A549 (cell line): ENCODE data around the gene CNOT6. TPM values are rescaled to one million over a fixed set of nuclear protein-coding genes. Genes with fewer than 3 reads are reported as not detected.
A peak's percentile ranks its signal among the peaks of the same experiment; 100 is the strongest.

ENCODE experiments used
- ATAC-seq, 2 experiments: fragments of 200-7000 bp in 1 of 2; fragments of >200 bp in 1 of 2; cut with Nextera tagmentation in 1 of 2; cut with Tn5 transposase in 1 of 2; 3 replicates each; pipeline versions ENCODE4 v1.8.0 to v1.9.1; 2018 to 2020; ENCODE audit warnings: mild to moderate bottlenecking in 1 of 2, moderate library complexity in 1 of 2
- CTCF ChIA-PET: fragments of 300-600 bp; sonication (Branson Sonifier 250); formaldehyde crosslinking; extraction: SDS; loops from one replicate; lab custom pipeline; 2021; ENCODE audit warnings: antibody characterized with exemption, inconsistent platforms; lab: Yijun Ruan, JAX
- POLR2A ChIA-PET: fragments of 350-600 bp; formaldehyde crosslinking; extraction: SDS; loops from one replicate; lab custom pipeline; 2021; ENCODE audit warnings: antibody characterized with exemption, inconsistent platforms; lab: Yijun Ruan, JAX
- DNase-seq, 2 experiments: peaks; one replicate each; pipeline versions ENCODE4 v3.0.0 to v3.0.0-alpha.2; 2011 to 2016; ENCODE audit warnings: low read depth in 1 of 2, low spot score in 1 of 2
- FAIRE-seq: peaks from 2 replicates; lab custom pipeline; 2011; peaks lifted over from hg19 to GRCh38; lab: Jason Lieb, UNC
- H3K27ac ChIP-seq, 2 experiments: fragments of >200 bp; sonication (Bioruptor Twin); formaldehyde crosslinking; 3 replicates each; pipeline ENCODE4 v1.5.1; 2016 to 2017
- H3K4me1 ChIP-seq: fragments of >200 bp; sonication (Bioruptor Twin); formaldehyde crosslinking; 3 replicates; pipeline ENCODE4 v1.6.1; 2016
- H3K4me2 ChIP-seq: fragments of >200 bp; sonication (Bioruptor Twin); formaldehyde crosslinking; 3 replicates; pipeline ENCODE4 v1.6.1; 2016
- H3K4me3 ChIP-seq: fragments of >200 bp; sonication (Bioruptor Twin); formaldehyde crosslinking; 3 replicates; pipeline ENCODE4 v1.5.1; 2016
- H3K9me3 ChIP-seq: fragments of >200 bp; sonication (Bioruptor Twin); formaldehyde crosslinking; 3 replicates; pipeline ENCODE4 v1.6.1; 2016
- ATOH8 ChIP-seq: fragments of 250-450 bp; sonication (Bioruptor Pico); IDR thresholded peaks from 2 replicates; pipeline ENCODE4 v1.5.0; 2020; ENCODE audit warnings: low read depth, mild to moderate bottlenecking, moderate library complexity
- BHLHE40 ChIP-seq: IDR thresholded peaks from 2 replicates; pipeline ENCODE4 v1.6.1; 2012; ENCODE audit warnings: low read depth, low read length, inconsistent platforms
- CHD2 ChIP-seq: fragments of 150-350 bp; IDR thresholded peaks from 2 replicates; pipeline ENCODE4 v1.6.1; 2014; ENCODE audit warnings: low read length; ENCODE audit not compliant: partially characterized antibody
- ELK1 ChIP-seq: fragments of 150-350 bp; IDR thresholded peaks from 2 replicates; pipeline ENCODE4 v1.6.1; 2014; ENCODE audit warnings: low read depth, mild to moderate bottlenecking, low read length
- EP300 ChIP-seq, 2 experiments: fragments of >200 bp; sonication (Bioruptor Twin); formaldehyde crosslinking; IDR thresholded peaks; 2 replicates in 1 of 2; 3 replicates in 1 of 2; pipeline ENCODE4 v1.6.1; 2016 to 2017
- HEYL ChIP-seq: fragments of 250-450 bp; sonication (Bioruptor Pico); IDR thresholded peaks from 2 replicates; pipeline ENCODE4 v1.8.0; 2021; ENCODE audit warnings: mild to moderate bottlenecking, moderate library complexity
- HOXA7 ChIP-seq: fragments of 250-450 bp; sonication (Bioruptor Pico); IDR thresholded peaks from 2 replicates; pipeline ENCODE4 v1.5.0; 2020; ENCODE audit warnings: mild to moderate bottlenecking, moderate library complexity
- HOXB5 ChIP-seq: fragments of 250-450 bp; sonication (Bioruptor Pico); IDR thresholded peaks from 2 replicates; pipeline ENCODE4 v1.5.0; 2020; ENCODE audit warnings: mild to moderate bottlenecking, moderate library complexity
- JUN ChIP-seq, 2 experiments: fragments of >200 bp; sonication (Bioruptor Twin); formaldehyde crosslinking; IDR thresholded peaks; 2 replicates in 1 of 2; 3 replicates in 1 of 2; pipeline ENCODE4 v1.6.1; 2016 to 2017
- KDM1A ChIP-seq: fragments of 200-600 bp; sonication (generic); IDR thresholded peaks from 2 replicates; pipeline ENCODE4 v1.6.1; 2016; ENCODE audit warnings: low read depth, mild to moderate bottlenecking
- KDM5A ChIP-seq: fragments of 200-600 bp; sonication (generic); IDR thresholded peaks from 2 replicates; pipeline ENCODE4 v1.6.1; 2016; ENCODE audit warnings: antibody characterized with exemption, mild to moderate bottlenecking
- MAFK ChIP-seq: fragments of 450-650 bp; IDR thresholded peaks from 2 replicates; pipeline ENCODE4 v1.6.1; 2014; ENCODE audit not compliant: partially characterized antibody
- MAX ChIP-seq: IDR thresholded peaks from 2 replicates; pipeline ENCODE4 v1.6.1; 2012
- MAZ ChIP-seq: fragments of 150-350 bp; IDR thresholded peaks from 2 replicates; pipeline ENCODE4 v1.6.1; 2014; ENCODE audit warnings: antibody characterized with exemption, low read depth, low read length, borderline replicate concordance
- NPAS2 ChIP-seq: fragments of 250-450 bp; sonication (Bioruptor Pico); IDR thresholded peaks from 2 replicates; pipeline ENCODE4 v1.8.0; 2022; ENCODE audit warnings: mild to moderate bottlenecking, moderate library complexity, borderline replicate concordance
- NR3C1 ChIP-seq: fragments of >200 bp; sonication (Bioruptor Twin); formaldehyde crosslinking; IDR thresholded peaks from 3 replicates; pipeline ENCODE4 v1.6.1; 2017
- POLR2A ChIP-seq: IDR thresholded peaks from 2 replicates; pipeline ENCODE4 v1.6.1; 2012; ENCODE audit warnings: mild to moderate bottlenecking, low read length
- SMC3 ChIP-seq: fragments of >200 bp; sonication (Bioruptor Twin); formaldehyde crosslinking; IDR thresholded peaks from 3 replicates; pipeline ENCODE4 v1.6.1; 2018; ENCODE audit warnings: inconsistent platforms
- SREBF2 ChIP-seq: fragments of 450-650 bp; IDR thresholded peaks from 2 replicates; pipeline ENCODE4 v1.6.1; 2014; ENCODE audit warnings: mild to moderate bottlenecking, moderate library complexity
- ZFP36 ChIP-seq: fragments of 450-650 bp; IDR thresholded peaks from 2 replicates; pipeline ENCODE4 v1.6.1; 2014; ENCODE audit warnings: borderline replicate concordance; ENCODE audit not compliant: partially characterized antibody
- ZSCAN20 ChIP-seq: fragments of 250-450 bp; sonication (Bioruptor Pico); IDR thresholded peaks from 2 replicates; pipeline ENCODE4 v1.8.0; 2022; ENCODE audit warnings: mild to moderate bottlenecking, moderate library complexity
- WGBS: methylation state at CpG from one replicate; pipeline ENCODE4 v1.1.6; 2017; ENCODE audit errors: missing lambda C conversion rate; 5-methylcytosine and 5-hydroxymethylcytosine counted together
- polyA plus RNA-seq, 4 experiments: library from polyadenylated mRNA; depleted of rRNA in 3 of 4; stranded (reverse); fragments of >200 nt; fragmentation: RNase III in 1 of 4; extraction: RNeasy Plus Mini Kit Qiagen cat#74134 plus additional on column Dnase treatment in 1 of 4; gene quantifications; 2 replicates in 3 of 4; 3 replicates in 1 of 4; pipeline ENCODE4 v1.2.3, GENCODE V29; 2011 to 2017
- TF ChIP-seq, protein P1 (sequence below): fragments of 200-600 bp; sonication (generic); IDR thresholded peaks from 2 replicates; pipeline ENCODE4 v1.6.1; 2016; ENCODE audit warnings: antibody characterized with exemption, mild to moderate bottlenecking, moderate library complexity
- TF ChIP-seq, protein P2 (sequence below): IDR thresholded peaks from 2 replicates; pipeline ENCODE4 v1.6.1; 2012; ENCODE audit warnings: low read depth, borderline replicate concordance

Gene CNOT6
- polyA plus RNA-seq, 2 of the 4 experiments (the other 2 are of a cell fraction) = 18.2 to 28.5 TPM

GRCh38 chr5:180494510-180495181 is 467 bp downstream of the CNOT6 start:
- ChIA-PET CTCF (interaction anchor here (1.0 kb wide), 1 partner anchor 201 kb away, joined by 3 read pairs; no protein-coding TSS in a partner anchor), POLR2A (interaction anchor here (0.5 to 1.0 kb wide), 2 partner anchors 9 to 72 kb away, joined by 3 read pairs; no protein-coding TSS in a partner anchor)
- TF ChIP-seq MAFK (no peak), EP300 (IDR thresholded peaks at IDR 0.05) (no peak), KDM1A (no peak), ZSCAN20 (no peak), HEYL (CRISPR knock-in tag) (no peak), ATOH8 (CRISPR knock-in tag) (no peak), NR3C1 (no peak), HOXA7 (CRISPR knock-in tag) (no peak), ELK1 (no peak), BHLHE40 (no peak), SREBF2 (no peak), MAZ (no peak), ZFP36 (no peak), KDM5A (no peak), SMC3 (no peak), JUN (IDR thresholded peaks at IDR 0.05) (peak in 1 of 2 experiments; percentile 65; a peak in 3 of 5 replicates), NPAS2 (CRISPR knock-in tag) (no peak), POLR2A (peak; percentile 30; the same call in 1 of the 2 replicates), HOXB5 (CRISPR knock-in tag) (no peak), CHD2 (no peak), MAX (no peak)
- TF ChIP-seq, protein P1, sequence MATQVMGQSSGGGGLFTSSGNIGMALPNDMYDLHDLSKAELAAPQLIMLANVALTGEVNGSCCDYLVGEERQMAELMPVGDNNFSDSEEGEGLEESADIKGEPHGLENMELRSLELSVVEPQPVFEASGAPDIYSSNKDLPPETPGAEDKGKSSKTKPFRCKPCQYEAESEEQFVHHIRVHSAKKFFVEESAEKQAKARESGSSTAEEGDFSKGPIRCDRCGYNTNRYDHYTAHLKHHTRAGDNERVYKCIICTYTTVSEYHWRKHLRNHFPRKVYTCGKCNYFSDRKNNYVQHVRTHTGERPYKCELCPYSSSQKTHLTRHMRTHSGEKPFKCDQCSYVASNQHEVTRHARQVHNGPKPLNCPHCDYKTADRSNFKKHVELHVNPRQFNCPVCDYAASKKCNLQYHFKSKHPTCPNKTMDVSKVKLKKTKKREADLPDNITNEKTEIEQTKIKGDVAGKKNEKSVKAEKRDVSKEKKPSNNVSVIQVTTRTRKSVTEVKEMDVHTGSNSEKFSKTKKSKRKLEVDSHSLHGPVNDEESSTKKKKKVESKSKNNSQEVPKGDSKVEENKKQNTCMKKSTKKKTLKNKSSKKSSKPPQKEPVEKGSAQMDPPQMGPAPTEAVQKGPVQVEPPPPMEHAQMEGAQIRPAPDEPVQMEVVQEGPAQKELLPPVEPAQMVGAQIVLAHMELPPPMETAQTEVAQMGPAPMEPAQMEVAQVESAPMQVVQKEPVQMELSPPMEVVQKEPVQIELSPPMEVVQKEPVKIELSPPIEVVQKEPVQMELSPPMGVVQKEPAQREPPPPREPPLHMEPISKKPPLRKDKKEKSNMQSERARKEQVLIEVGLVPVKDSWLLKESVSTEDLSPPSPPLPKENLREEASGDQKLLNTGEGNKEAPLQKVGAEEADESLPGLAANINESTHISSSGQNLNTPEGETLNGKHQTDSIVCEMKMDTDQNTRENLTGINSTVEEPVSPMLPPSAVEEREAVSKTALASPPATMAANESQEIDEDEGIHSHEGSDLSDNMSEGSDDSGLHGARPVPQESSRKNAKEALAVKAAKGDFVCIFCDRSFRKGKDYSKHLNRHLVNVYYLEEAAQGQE = no peak
- TF ChIP-seq, protein P2, sequence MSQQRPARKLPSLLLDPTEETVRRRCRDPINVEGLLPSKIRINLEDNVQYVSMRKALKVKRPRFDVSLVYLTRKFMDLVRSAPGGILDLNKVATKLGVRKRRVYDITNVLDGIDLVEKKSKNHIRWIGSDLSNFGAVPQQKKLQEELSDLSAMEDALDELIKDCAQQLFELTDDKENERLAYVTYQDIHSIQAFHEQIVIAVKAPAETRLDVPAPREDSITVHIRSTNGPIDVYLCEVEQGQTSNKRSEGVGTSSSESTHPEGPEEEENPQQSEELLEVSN = peak; percentile 43; the same call in 1 of the 2 replicates
- ATAC-seq (peak; percentile 45 to 67), FAIRE-seq (no peak), DNase-seq (peak; percentile 23 to 40)
- 0% methylated on average over 18 of the region's 92 CpGs for WGBS
- peak overlapping the region; percentile 90 to 97 for H3K27ac ChIP-seq
- no peaks in the 10 kb centered on the region for H3K9me3 ChIP-seq
- peak overlapping the region; percentile 63 for H3K4me3 ChIP-seq
- H3K4me2 ChIP-seq = peak overlapping the region; percentile 94
- H3K4me1 ChIP-seq = peaks cover 17% of the 10 kb centered on the region
